Activated T-helper 1 cell treated with Interleukin-2 at 50 U/mL for 16 hours (primary cell): ENCODE results near the gene BCAT1.
"Not testable (repeated sequence)": the region's sequence is repeated elsewhere in the genome, so short reads cannot be mapped to it uniquely, and the experiment has no call there.

Experiments used
- DNase-seq: peaks from one replicate; pipeline ENCODE4 v3.0.0-alpha.2; 2020; ENCODE audit warnings: low read depth

The BCAT1 gene

DNA sequence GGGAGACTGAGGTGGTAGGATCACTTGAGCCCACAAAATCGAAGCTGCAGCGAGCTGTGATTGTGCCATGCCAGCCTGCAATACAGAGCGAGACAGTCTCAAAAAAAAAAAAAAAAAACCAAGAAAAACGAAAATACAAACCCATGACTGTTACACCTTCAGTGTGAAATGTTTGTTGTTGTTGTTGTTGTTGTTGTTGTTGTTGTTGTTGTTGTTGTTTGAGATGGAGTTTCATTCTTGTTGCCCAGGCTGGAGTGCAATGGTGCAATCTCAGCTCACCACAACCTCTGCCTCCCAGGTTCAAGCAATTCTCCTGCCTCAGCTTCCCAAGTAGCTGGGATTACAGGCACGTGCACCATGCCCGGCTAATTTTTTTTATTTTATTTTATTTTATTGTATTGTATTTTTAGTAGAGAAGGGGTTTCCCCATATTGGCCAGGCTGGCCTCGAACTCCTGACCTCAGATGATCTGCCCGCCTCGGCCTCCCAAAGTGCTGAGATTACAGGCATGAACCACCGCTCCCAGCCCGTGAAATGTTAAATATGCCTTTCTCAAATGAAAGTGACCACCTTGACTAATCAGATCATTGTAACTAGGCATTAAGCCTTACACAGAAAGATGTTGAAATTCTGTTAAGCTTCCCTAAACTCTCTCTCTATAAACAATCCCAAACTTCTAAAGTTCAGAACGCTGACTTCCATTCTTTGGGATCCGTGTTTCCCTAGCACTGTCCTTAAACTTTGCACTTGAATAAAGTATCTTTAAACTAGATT is 20.2 kb downstream of the BCAT1 start:
- DNase-seq, result not testable (repeated sequence)

- no peak for DNase-seq
Observed at GRCh38 chr12:24928131-24928530, 20.8 kb downstream of the BCAT1 start.

DNA sequence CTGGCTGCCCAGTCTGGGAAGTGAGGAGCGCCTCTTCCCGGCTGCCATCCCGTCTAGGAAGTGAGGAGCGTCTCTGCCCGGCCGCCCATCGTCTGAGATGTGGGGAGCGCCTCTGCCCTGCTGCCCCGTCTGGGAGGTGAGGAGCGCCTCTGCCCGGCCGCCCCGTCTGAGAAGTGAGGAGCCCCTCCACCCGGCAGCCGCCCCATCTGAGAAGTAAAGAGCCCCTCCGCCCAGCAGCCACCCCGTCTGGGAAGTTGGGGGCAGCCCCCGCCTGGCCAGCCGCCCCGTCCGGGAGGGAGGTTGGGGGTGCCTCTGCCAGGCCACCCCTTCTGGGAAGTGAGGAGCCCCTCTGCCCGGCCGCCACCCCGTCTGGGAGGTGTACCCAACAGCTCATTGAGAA is 22.8 kb downstream of the BCAT1 start:
- DNase-seq, result not testable (repeated sequence)

GRCh38 chr12:24922090-24922489 is 26.8 kb downstream of the BCAT1 start:
- no peak for DNase-seq

DNA sequence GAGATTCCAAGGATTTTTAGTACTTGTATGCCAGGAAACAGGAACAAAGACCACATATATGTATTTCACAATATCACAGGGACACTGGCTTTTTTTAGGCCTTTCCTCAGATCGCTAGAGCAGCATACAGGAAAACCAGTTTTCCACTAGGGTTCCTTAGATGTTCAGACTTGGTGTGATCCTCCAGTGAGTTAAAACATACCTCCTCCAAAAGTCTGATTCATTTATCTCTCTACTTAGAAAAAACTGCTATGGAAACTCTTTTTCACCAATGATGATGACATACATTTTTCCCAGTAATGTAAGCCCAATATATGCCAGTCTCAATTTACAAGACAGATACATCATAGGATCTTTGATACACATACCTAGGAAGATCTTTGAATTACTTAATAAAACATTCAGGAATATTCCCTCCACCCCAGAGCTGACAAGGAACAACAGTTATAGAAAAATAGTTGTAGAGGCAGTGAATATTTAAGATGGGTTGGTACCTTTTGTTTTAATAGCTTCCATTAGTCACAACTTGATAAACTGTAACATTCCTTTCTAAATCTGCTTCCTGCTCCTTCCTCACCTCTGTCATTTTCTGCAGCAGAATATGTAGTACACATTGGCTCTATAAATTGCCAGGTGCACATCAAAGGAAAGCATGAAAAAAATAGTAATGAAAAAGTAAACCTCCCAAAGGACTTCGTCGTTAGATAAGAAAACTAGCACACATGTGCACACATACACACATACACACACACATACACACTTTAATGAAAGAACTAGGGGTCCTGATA is 27.5 kb downstream of the BCAT1 start:
- DNase-seq, result no peak

DNA sequence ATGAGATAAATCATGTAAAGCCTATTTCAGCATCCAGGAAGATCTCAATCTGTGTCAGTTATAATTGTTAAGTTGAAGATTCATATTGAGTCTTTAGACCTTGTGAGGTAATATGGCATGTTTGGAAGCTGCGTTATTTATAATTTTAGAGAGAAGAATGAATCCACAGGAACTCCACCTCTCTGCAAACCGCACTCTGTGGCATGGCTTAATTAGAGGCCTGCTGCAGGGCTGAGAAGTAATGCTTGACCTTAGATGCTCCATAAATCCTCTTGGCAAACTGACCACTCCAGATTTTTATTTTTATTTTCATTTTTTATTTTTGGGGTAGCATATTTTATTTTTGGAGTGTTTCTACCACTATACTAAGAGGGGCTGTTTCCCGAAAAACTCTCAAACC is 28.8 kb downstream of the BCAT1 start:
- no peak for DNase-seq

GRCh38 chr12:24919346-24920001 is 29.4 kb downstream of the BCAT1 start:
- no peak for DNase-seq

GRCh38 chr12:24918596-24918995 is 30.3 kb downstream of the BCAT1 start:
- no peak for DNase-seq

DNA sequence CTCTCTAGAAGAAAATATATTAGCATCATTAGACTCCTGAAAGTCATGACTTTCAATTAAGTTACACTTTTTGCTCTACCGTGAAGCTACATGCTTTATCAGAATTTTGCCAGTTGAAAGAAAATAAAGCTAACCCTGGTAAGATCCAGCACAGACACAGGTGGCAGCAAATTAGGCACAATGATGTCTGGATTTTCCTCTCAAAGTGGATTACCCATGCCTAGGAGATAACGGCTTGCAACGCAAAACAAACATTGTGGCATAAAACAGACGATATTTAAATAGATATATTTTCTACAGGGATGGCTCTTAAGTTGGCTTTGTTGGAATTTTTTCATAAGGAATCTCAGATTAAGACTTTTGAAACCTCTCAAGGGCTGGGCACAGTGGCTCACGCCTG is 33.4 kb downstream of the BCAT1 start:
- no peak for DNase-seq

GRCh38 chr12:24913953-24914352 is 34.9 kb downstream of the BCAT1 start:
- DNase-seq, result no peak

DNA sequence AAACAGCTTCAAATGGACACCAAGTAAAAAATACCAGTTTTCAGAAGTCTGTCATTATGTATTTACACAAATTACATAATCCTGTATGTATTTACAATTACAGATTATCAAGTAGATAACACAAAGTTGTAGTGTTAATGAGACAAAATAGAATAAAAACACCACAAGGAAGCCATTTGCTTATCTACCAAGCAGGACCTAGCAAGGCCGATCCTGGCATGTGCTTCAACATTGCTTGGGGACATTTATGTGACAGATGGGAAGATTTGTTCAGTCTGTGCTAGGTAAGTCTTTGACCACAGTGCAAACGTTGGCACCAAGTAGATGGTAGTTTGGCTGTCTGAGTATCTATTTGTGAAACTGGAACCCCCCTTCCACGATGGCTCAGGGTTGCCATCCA is 35.8 kb downstream of the BCAT1 start:
- no peak for DNase-seq

- DNase-seq, result no peak
Observed at GRCh38 chr12:24911271-24911791, 37.6 kb downstream of the BCAT1 start.

GRCh38 chr12:24910192-24910591 is 38.7 kb downstream of the BCAT1 start:
- DNase-seq, result not testable (repeated sequence)

DNA sequence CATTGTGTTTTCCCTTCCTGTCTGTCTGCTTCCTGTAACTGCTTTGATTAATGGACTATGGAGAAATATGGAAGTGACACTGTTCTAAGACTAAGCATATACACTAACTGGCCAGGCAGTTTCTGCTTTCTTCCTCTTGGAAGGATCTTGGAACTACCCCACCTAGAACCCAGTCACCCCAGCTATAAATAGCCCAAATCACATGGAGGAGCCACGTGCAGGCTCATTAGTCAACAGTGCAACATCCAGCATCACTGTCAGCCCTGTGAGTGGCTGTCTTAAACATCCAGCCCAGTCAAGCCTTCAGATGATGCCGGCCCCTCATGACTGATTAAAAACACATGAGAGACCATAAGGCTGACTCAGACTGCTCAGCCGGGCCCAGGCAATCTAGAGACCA is 39.2 kb downstream of the BCAT1 start:
- no peak for DNase-seq

GRCh38 chr12:24907464-24907863 is 41.4 kb downstream of the BCAT1 start:
- DNase-seq, result no peak

GRCh38 chr12:24906141-24906540 is 42.8 kb downstream of the BCAT1 start:
- no peak for DNase-seq

- DNase-seq, result no peak
Observed at GRCh38 chr12:24905431-24905830, 43.5 kb downstream of the BCAT1 start.

DNA sequence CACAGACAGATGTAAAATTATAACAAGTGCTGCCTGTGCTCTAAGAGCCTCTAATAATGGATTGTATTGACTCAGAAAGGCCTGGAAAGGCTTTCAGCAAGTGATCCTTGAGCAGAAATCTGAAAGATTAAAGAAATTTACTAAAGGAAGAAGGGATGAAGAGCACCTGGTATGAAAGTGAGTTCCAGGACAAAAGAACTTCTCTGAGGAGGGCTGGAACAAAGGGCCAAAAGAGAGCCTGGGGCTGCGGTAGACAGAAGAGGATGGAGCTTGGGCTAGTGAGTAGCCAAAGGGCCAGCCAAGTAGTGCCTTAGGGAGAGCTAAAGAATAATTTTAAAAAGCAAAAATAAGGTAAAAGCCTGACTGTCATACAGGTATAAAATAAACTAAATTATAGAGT is 44.0 kb downstream of the BCAT1 start:
- DNase-seq, result no peak

DNA sequence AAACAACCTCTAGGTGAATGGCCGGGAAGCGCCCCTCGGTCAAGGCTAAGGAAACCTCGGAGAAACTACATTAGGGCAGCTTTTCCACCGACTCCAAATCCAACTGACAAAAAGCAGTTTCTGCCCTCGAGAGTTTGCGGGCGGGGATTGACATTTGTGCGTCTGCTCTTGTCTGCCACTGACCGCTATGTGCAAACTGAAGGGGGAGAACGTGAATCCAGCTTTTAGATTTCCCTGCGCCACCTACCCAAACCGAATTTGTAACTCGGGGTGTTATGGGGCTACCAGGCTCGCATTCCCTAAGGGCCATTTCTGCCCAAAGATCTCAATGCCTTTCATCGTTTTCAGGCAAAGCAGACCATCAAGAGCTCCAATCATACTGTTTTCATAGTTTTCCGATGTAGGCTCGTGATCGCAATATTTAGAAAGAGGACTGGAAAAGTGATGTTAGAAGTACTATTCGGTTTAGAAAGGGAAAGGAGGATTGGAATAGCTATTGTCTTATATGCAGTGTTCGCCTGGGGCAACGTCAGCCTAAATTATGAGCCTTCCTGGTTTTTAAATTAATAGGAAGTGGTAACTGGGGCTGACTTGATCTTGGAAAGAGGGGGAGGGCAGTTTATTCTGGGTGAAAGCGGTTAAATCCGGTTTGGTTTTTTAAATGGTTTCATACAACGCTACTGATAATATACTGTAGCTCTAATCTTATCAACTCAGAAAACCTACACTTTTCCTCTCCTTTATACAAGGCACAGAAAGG is 45.4 kb downstream of the BCAT1 start:
- DNase-seq, result no peak

- no peak for DNase-seq
Observed at GRCh38 chr12:24902511-24903328, 46.2 kb downstream of the BCAT1 start.
